ENCODE data around the gene PCDH9. TPM values are rescaled to one million over a fixed set of nuclear protein-coding genes. Genes with fewer than 3 reads are reported as not detected.

PCDH9 gene
- total RNA-seq, 1 donor from 2014 or later = 14.7 TPM

DNA sequence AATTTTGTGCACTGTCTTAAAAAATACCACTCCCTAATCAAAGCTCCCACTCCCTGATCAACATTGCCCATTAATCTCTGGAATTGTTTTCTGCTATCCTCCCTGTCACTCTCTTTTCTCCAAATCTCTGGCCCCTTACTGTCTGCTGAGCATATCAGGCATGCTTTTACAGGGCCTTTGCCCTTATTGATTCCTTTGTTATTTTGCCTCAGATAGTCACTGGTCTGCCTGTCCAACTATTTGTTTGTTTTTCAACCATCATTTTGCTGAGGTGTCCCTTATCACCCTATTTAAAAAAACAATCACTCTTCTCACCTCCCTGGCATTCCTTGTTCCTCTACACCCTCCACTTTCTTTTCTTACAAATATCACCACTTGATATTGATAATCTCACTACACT, 153.0 kb downstream of the PCDH9 start:
- no peak for DNase-seq
- no peak overlapping the region for H3K27ac ChIP-seq (replicated peaks)
- no peaks in the 10 kb centered on the region for H3K4me1 ChIP-seq
- H3K4me3 ChIP-seq = no peak overlapping the region
- no peaks in the 10 kb centered on the region for H3K27me3 ChIP-seq (ENCODE audit: low read depth)
- intact Hi-C loops (cut with micrococcal nuclease) = loop anchor here (5.0 kb wide), 1 partner anchor 150 kb away; no protein-coding TSS in a partner anchor
- TF ChIP-seq, protein P1, sequence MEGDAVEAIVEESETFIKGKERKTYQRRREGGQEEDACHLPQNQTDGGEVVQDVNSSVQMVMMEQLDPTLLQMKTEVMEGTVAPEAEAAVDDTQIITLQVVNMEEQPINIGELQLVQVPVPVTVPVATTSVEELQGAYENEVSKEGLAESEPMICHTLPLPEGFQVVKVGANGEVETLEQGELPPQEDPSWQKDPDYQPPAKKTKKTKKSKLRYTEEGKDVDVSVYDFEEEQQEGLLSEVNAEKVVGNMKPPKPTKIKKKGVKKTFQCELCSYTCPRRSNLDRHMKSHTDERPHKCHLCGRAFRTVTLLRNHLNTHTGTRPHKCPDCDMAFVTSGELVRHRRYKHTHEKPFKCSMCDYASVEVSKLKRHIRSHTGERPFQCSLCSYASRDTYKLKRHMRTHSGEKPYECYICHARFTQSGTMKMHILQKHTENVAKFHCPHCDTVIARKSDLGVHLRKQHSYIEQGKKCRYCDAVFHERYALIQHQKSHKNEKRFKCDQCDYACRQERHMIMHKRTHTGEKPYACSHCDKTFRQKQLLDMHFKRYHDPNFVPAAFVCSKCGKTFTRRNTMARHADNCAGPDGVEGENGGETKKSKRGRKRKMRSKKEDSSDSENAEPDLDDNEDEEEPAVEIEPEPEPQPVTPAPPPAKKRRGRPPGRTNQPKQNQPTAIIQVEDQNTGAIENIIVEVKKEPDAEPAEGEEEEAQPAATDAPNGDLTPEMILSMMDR (IDR thresholded peaks at IDR 0.05; ENCODE audit: borderline replicate concordance) = no peak
- no peaks in the 10 kb centered on the region for H3K9me3 ChIP-seq (replicated peaks)
- no peaks in the 10 kb centered on the region for H3K36me3 ChIP-seq

DNA sequence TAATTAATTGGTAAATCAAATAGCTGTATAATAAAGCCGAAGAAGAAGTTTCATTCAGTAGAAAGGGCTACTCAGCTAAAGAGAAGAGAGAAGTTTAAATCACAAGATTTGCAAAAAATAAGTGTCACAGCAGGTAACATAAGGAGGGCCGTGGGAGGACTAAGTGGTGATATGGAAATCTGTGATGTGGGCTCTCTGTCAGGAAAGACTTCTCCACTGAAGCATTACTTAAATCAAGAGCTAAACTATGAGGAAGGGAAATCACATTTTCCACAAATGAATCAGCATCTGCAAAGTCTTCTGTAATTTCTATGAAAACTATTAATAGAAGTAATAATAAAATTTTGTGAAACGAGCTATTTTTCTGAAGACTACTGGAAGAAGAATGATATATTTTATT, 153.8 kb downstream of the PCDH9 start:
- TF ChIP-seq, protein P1 (IDR thresholded peaks at IDR 0.05; ENCODE audit: borderline replicate concordance) = no peak
- intact Hi-C loops (cut with micrococcal nuclease) = loop anchor here (5.0 kb wide), 1 partner anchor 151 kb away; no protein-coding TSS in a partner anchor
- no peak for DNase-seq
- Histone ChIP-seq H3K9me3 (replicated peaks) (no peaks in the 10 kb centered on the region), H3K27me3 (ENCODE audit: low read depth) (no peaks in the 10 kb centered on the region), H3K27ac (replicated peaks) (no peak overlapping the region), H3K4me1 (no peaks in the 10 kb centered on the region), H3K36me3 (no peaks in the 10 kb centered on the region), H3K4me3 (no peak overlapping the region)

DNA sequence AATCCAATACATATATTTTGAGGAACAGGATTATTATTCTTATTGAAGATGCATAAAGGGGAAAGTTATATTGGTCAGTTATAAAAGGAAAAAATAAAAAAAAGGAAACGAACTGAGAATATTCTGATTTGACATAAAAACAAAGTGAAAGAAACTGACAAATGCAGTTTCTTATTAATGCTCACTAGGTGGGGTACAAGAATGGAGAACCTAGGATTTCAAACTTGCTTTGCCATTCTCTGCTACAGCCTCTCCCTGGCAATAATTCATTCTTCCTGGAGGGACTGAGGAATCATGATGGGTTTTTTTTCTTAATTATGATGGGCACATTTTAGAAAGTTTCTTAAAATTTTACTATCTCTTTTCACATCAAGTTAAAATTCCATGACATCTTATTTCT, 154.9 kb downstream of the PCDH9 start:
- H3K9me3 ChIP-seq (replicated peaks) = no peaks in the 10 kb centered on the region
- TF ChIP-seq, protein P1 (IDR thresholded peaks at IDR 0.05; ENCODE audit: borderline replicate concordance) = peak; percentile 52
- intact Hi-C loops (cut with micrococcal nuclease) = loop anchor here (5.0 kb wide), 1 partner anchor 152 kb away; no protein-coding TSS in a partner anchor

DNA sequence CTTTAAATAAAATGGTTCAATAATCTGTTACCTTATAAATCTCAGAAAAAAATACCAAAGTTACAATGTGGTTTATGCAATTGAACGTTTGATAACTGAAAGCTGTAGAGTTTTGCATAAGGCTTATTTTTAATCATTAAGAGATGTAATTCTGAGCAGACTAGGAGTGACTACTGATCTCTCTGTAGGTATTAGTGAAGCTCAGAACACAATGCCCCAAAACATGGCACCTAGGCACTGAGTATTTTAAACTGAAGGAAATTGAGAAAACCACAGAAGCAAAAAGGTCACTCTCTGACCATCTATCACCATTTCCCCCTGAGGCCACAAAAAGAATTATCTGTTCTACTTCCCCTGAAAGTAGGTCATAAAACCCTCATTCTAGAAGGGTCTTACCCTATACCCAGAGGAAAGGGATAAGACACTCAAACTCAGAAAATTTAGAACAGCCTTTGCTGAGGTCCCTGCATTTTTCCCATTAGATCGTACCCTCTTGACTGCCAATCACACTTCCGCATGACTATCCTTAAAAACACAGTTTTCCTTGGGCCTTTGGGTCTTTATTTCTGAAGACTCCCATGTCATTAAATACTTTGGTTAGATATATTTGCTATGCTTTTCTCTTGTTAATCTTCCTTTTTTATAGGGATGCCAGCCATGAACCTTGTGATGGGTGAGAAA, 158.1 kb downstream of the PCDH9 start:
- TF ChIP-seq, protein P1 (IDR thresholded peaks at IDR 0.05; ENCODE audit: borderline replicate concordance) = no peak
- DNase-seq = no peak
- Histone ChIP-seq H3K36me3 (no peaks in the 10 kb centered on the region), H3K27me3 (ENCODE audit: low read depth) (no peaks in the 10 kb centered on the region), H3K9me3 (replicated peaks) (no peaks in the 10 kb centered on the region), H3K27ac (replicated peaks) (no peak overlapping the region), H3K4me1 (no peaks in the 10 kb centered on the region), H3K4me3 (no peak overlapping the region)
- intact Hi-C loops (cut with micrococcal nuclease) = no loop called here

More for the DNA sequence above, 154.9 kb downstream of the PCDH9 start:
- peak overlapping the region; percentile 43 for H3K4me3 ChIP-seq
- no peaks in the 10 kb centered on the region for H3K27me3 ChIP-seq (ENCODE audit: low read depth)
- DNase-seq = no peak
- no peak overlapping the region for H3K27ac ChIP-seq (replicated peaks)
- no peaks in the 10 kb centered on the region for H3K4me1 ChIP-seq
- H3K36me3 ChIP-seq = no peaks in the 10 kb centered on the region

DNA sequence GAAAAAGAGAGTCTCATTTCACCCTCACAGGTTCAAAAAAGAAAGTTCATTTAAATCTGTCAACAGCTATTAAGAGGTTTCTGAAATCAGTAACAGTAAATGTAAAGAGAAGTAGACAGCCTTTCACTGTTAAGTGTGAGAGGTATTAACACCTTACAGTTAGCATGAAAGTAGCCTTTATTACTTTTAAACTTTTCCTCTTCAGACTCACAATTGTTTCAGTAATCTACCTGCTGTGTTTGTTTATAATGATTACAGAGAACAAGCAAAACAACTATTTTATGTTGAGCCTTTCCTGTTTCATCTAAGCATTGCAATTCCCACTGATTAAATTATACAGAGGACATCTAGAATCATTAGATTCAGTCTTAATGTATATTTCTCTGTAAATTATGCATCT, 159.8 kb downstream of the PCDH9 start:
- Histone ChIP-seq H3K9me3 (replicated peaks) (no peaks in the 10 kb centered on the region), H3K36me3 (no peaks in the 10 kb centered on the region), H3K4me1 (no peaks in the 10 kb centered on the region), H3K4me3 (no peak overlapping the region), H3K27me3 (ENCODE audit: low read depth) (no peaks in the 10 kb centered on the region), H3K27ac (replicated peaks) (no peak overlapping the region)
- TF ChIP-seq, protein P1 (IDR thresholded peaks at IDR 0.05; ENCODE audit: borderline replicate concordance) = no peak
- DNase-seq = no peak
- intact Hi-C loops (cut with micrococcal nuclease) = no loop called here
